Posterior vena cava (tissue), 2 donors: ENCODE results near the gene ACTA1. TPM values are rescaled to one million over a fixed set of nuclear protein-coding genes. Genes with fewer than 3 reads are reported as not detected.
"Not testable (repeated sequence)": the region's sequence is repeated elsewhere in the genome, so short reads cannot be mapped to it uniquely, and the experiment has no call there.

Experiments
- DNase-seq: peaks from one replicate; pipeline ENCODE4 v3.0.0-alpha.2; 2020; ENCODE audit warnings: low spot score
- intact Hi-C, 2 donors: fragments of 100-400 bp; cut with DNase I; formaldehyde crosslinking; loops; one replicate each; pipeline versions ENCODE4 v1.14.1 to v1.14.2; 2022 to 2023
- total RNA-seq, 2 donors: library from RNA; stranded (reverse); fragmentation: NEBNext Ultra II Directional; extraction: Animal tissue kit (Norgen Biotek cat#: 25700); gene quantifications; one replicate each; pipeline ENCODE4 v1.2.1, GENCODE V29; 2021
- donor health status: DM: yes; HTN: yes; CAD: no.
- donor health status: DM: yes; HTN: yes; CAD: no.

ACTA1 gene
- total RNA-seq, 2 donors from 2014 or later, result 6.4 to 6.8 TPM

GRCh38 chr1:229412056-229412455, 21.8 kb downstream of the ACTA1 start:
- DNase-seq, result no peak
- intact Hi-C loops, result no loop called here

- intact Hi-C loops, result no loop called here
Observed at GRCh38 chr1:229411434-229412055, 22.3 kb downstream of the ACTA1 start.

GRCh38 chr1:229410692-229411433, 23.0 kb downstream of the ACTA1 start:
- intact Hi-C loops, result no loop called here
- DNase-seq, result no peak

More at GRCh38 chr1:229411434-229412055, 22.3 kb downstream of the ACTA1 start:
- no peak for DNase-seq

GRCh38 chr1:229410370-229410691, 23.6 kb downstream of the ACTA1 start:
- intact Hi-C loops, result no loop called here
- no peak for DNase-seq

GRCh38 chr1:229409616-229410369, 24.1 kb downstream of the ACTA1 start:
- no peak for DNase-seq
- intact Hi-C loops, result no loop called here

GRCh38 chr1:229408458-229409037, 25.3 kb downstream of the ACTA1 start:
- intact Hi-C loops, result no loop called here

GRCh38 chr1:229407206-229408026, 26.5 kb downstream of the ACTA1 start:
- DNase-seq, result no peak
- intact Hi-C loops, result no loop called here

More at GRCh38 chr1:229408458-229409037, 25.3 kb downstream of the ACTA1 start:
- DNase-seq, result no peak

GRCh38 chr1:229406798-229407197, 27.1 kb downstream of the ACTA1 start:
- intact Hi-C loops, result no loop called here
- DNase-seq, result no peak

GRCh38 chr1:229403573-229403972, 30.3 kb downstream of the ACTA1 start:
- DNase-seq, result no peak
- intact Hi-C loops, result no loop called here

GRCh38 chr1:229402993-229403392, 30.9 kb downstream of the ACTA1 start:
- DNase-seq, result no peak
- intact Hi-C loops, result no loop called here

- intact Hi-C loops, DNase-seq: not testable (repeated sequence)
Observed at GRCh38 chr1:229402329-229402728, 31.6 kb downstream of the ACTA1 start.

- intact Hi-C loops, result no loop called here
- no peak for DNase-seq
Observed at GRCh38 chr1:229397762-229398161, 36.1 kb downstream of the ACTA1 start.

GRCh38 chr1:229396585-229397206, 37.2 kb downstream of the ACTA1 start:
- no peak for DNase-seq
- intact Hi-C loops, result no loop called here

GRCh38 chr1:229394517-229394916, 39.4 kb downstream of the ACTA1 start:
- not testable (repeated sequence) for DNase-seq
- intact Hi-C loops, result loop anchor here in 1 of 2 donors (5.0 kb wide), 1 partner anchor 938 kb away; no protein-coding TSS in a partner anchor

GRCh38 chr1:229392936-229393335, 41.0 kb downstream of the ACTA1 start:
- intact Hi-C loops, result loop anchor here in 1 of 2 donors (5.0 kb wide), 1 partner anchor 939 kb away; no protein-coding TSS in a partner anchor
- no peak for DNase-seq

- intact Hi-C loops, result loop anchor here in 1 of 2 donors (5.0 kb wide), 1 partner anchor 942 kb away; no protein-coding TSS in a partner anchor
Observed at GRCh38 chr1:229390130-229390529, 43.8 kb downstream of the ACTA1 start.

GRCh38 chr1:229388897-229389580, 44.9 kb downstream of the ACTA1 start:
- DNase-seq, result no peak
- intact Hi-C loops, result no loop called here

More at GRCh38 chr1:229390130-229390529, 43.8 kb downstream of the ACTA1 start:
- no peak for DNase-seq
